Activated B cell treated with CpG ODN at 0.5 μM for 24 hours (primary cell): ENCODE results near the gene LSM5. TPM values are rescaled to one million over a fixed set of nuclear protein-coding genes. Genes with fewer than 3 reads are reported as not detected.

Experiments
- ATAC-seq: fragments of 200-7000 bp; cut with Tn5 transposase; one replicate; pipeline ENCODE4 v1.10.0; 2021; ENCODE audit warnings: low read depth, mild to moderate bottlenecking, moderate library complexity
- CTCF ChIA-PET: fragments of 350-600 bp; sonication (Branson Sonifier 250); formaldehyde crosslinking; loops from one replicate; lab custom pipeline; 2021; ENCODE audit warnings: antibody characterized with exemption; lab: Charles Lee
- POLR2A ChIA-PET: fragments of 350-600 bp; sonication (Branson Sonifier 250); formaldehyde crosslinking; loops from one replicate; lab custom pipeline; 2021; ENCODE audit warnings: antibody characterized with exemption; lab: Charles Lee
- DNase-seq: peaks from one replicate; pipeline ENCODE4 v3.0.0; 2022
- H3K27ac Mint-ChIP-seq: one replicate; pipeline ENCODE4 v1.8.0; 2020; ENCODE audit warnings: mixed read lengths
- H3K27me3 Mint-ChIP-seq: one replicate; pipeline ENCODE4 v1.8.0; 2021; ENCODE audit warnings: mixed read lengths
- H3K36me3 Mint-ChIP-seq: one replicate; pipeline ENCODE4 v1.8.0; 2021; ENCODE audit warnings: low read depth, mixed read lengths
- H3K4me1 Mint-ChIP-seq: one replicate; pipeline ENCODE4 v1.8.0; 2021; ENCODE audit warnings: mixed read lengths
- H3K4me3 Mint-ChIP-seq: one replicate; pipeline ENCODE4 v1.8.0; 2020; ENCODE audit warnings: mild to moderate bottlenecking, mixed read lengths
- H3K9me3 Mint-ChIP-seq: one replicate; pipeline ENCODE4 v1.8.0; 2020; ENCODE audit warnings: mixed read lengths
- CTCF ChIP-seq: fragments of 200-600 bp; IDR thresholded peaks from one replicate; pipeline ENCODE4 v1.8.0; 2022; ENCODE audit warnings: antibody characterized with exemption, mild to moderate bottlenecking
- intact Hi-C: fragments of 100-400 bp; cut with micrococcal nuclease; formaldehyde crosslinking; loops from one replicate; pipeline ENCODE4 v1.15.1; 2024
- total RNA-seq: library from RNA; stranded (reverse); gene quantifications from 2 replicates; pipeline ENCODE4 v1.2.3, GENCODE V29; 2022

LSM5 gene
- total RNA-seq, 1 donor from 2014 or later = 53.3 TPM

- ATAC-seq (no peak), DNase-seq (no peak)
- ChIA-PET CTCF (no interaction called here), POLR2A (no interaction called here)
- Mint-ChIP-seq H3K27me3 (no peaks in the 10 kb centered on the region), H3K36me3 (peaks cover 21% of the 10 kb centered on the region), H3K9me3 (no peaks in the 10 kb centered on the region), H3K4me1 (no peaks in the 10 kb centered on the region), H3K4me3 (no peak overlapping the region), H3K27ac (no peak overlapping the region)
- intact Hi-C loops = no loop called here
- TF ChIP-seq CTCF = no peak
Observed at GRCh38 chr7:32481921-32482320, 8.3 kb downstream of the LSM5 start.

- intact Hi-C loops = no loop called here
- peaks cover 14% of the 10 kb centered on the region for H3K36me3 Mint-ChIP-seq
- no peak for DNase-seq
- CTCF ChIA-PET = no interaction called here
- POLR2A ChIA-PET = no interaction called here
- no peaks in the 10 kb centered on the region for H3K9me3 Mint-ChIP-seq
- TF ChIP-seq CTCF = no peak
- no peak for ATAC-seq
- no peaks in the 10 kb centered on the region for H3K4me1 Mint-ChIP-seq
- no peaks in the 10 kb centered on the region for H3K27me3 Mint-ChIP-seq
- H3K4me3 Mint-ChIP-seq = no peak overlapping the region
- H3K27ac Mint-ChIP-seq = no peak overlapping the region
Observed at GRCh38 chr7:32481176-32481575, 9.0 kb downstream of the LSM5 start.

- no peaks in the 10 kb centered on the region for H3K27me3 Mint-ChIP-seq
- DNase-seq = no peak
- POLR2A ChIA-PET = no interaction called here
- H3K9me3 Mint-ChIP-seq = no peaks in the 10 kb centered on the region
- peaks cover under 1% of the 10 kb centered on the region for H3K36me3 Mint-ChIP-seq
- no peak for ATAC-seq
- no peak overlapping the region for H3K4me3 Mint-ChIP-seq
- CTCF ChIA-PET = interaction anchor here (0.8 kb wide), 1 partner anchor 269 kb away, joined by 4 read pairs; no protein-coding TSS in a partner anchor
- no peaks in the 10 kb centered on the region for H3K4me1 Mint-ChIP-seq
- H3K27ac Mint-ChIP-seq = no peak overlapping the region
- TF ChIP-seq CTCF = no peak
- intact Hi-C loops = no loop called here
Observed at GRCh38 chr7:32479574-32480200, 10.5 kb downstream of the LSM5 start.

GRCh38 chr7:32477649-32477980, 12.6 kb downstream of the LSM5 start:
- ChIA-PET POLR2A (no interaction called here), CTCF (no interaction called here)
- no peak for TF ChIP-seq CTCF
- H3K4me1 Mint-ChIP-seq = no peaks in the 10 kb centered on the region
- H3K9me3 Mint-ChIP-seq = no peaks in the 10 kb centered on the region
- ATAC-seq = no peak
- H3K4me3 Mint-ChIP-seq = no peak overlapping the region
- H3K27ac Mint-ChIP-seq = no peak overlapping the region
- no peaks in the 10 kb centered on the region for H3K36me3 Mint-ChIP-seq
- intact Hi-C loops = no loop called here
- no peak for DNase-seq
- H3K27me3 Mint-ChIP-seq = no peaks in the 10 kb centered on the region

GRCh38 chr7:32476816-32477648, 13.1 kb downstream of the LSM5 start:
- H3K4me1 Mint-ChIP-seq = no peaks in the 10 kb centered on the region
- DNase-seq (no peak), ATAC-seq (no peak)
- H3K36me3 Mint-ChIP-seq = no peaks in the 10 kb centered on the region
- no peak for TF ChIP-seq CTCF
- ChIA-PET CTCF (no interaction called here), POLR2A (no interaction called here)
- no peaks in the 10 kb centered on the region for H3K9me3 Mint-ChIP-seq
- no peak overlapping the region for H3K27ac Mint-ChIP-seq
- no peak overlapping the region for H3K4me3 Mint-ChIP-seq
- no peaks in the 10 kb centered on the region for H3K27me3 Mint-ChIP-seq
- intact Hi-C loops = no loop called here
